ENCODE data around the gene OR6C6. TPM values are rescaled to one million over a fixed set of nuclear protein-coding genes. Genes with fewer than 3 reads are reported as not detected.

OR6C6 gene
- total RNA-seq, 1 experiment from 2014 or later = not detected

- no peak within 1 kb of the TSS for H3T11ph ChIP-seq (ENCODE audit: low read length)
- H3K79me1 ChIP-seq (ENCODE audit: insufficient read depth, low read depth, low read length, poor library complexity, severe bottlenecking) = no peaks in the 10 kb centered on the region
- TF ChIP-seq, protein P1, sequence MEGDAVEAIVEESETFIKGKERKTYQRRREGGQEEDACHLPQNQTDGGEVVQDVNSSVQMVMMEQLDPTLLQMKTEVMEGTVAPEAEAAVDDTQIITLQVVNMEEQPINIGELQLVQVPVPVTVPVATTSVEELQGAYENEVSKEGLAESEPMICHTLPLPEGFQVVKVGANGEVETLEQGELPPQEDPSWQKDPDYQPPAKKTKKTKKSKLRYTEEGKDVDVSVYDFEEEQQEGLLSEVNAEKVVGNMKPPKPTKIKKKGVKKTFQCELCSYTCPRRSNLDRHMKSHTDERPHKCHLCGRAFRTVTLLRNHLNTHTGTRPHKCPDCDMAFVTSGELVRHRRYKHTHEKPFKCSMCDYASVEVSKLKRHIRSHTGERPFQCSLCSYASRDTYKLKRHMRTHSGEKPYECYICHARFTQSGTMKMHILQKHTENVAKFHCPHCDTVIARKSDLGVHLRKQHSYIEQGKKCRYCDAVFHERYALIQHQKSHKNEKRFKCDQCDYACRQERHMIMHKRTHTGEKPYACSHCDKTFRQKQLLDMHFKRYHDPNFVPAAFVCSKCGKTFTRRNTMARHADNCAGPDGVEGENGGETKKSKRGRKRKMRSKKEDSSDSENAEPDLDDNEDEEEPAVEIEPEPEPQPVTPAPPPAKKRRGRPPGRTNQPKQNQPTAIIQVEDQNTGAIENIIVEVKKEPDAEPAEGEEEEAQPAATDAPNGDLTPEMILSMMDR (conservative IDR thresholded peaks at IDR 0.05) = no peak
- H3K4me1 ChIP-seq (ENCODE audit: insufficient read depth, low read length) = no peaks in the 10 kb centered on the region
- no peak within 1 kb of the TSS for H4K8ac ChIP-seq (replicated peaks; ENCODE audit: insufficient read length, low read depth, low read length)
- no peaks in the 10 kb centered on the region for H3K27me3 ChIP-seq (ENCODE audit: insufficient read depth, low read length)
- H3K9me3 ChIP-seq (ENCODE audit: control insufficient read depth, low read depth, low read length) = no peaks in the 10 kb centered on the region
- H3K9me3 Mint-ChIP-seq = peaks cover 0 to 4% of the 10 kb centered on the region in 2 experiments; a peak in 2 of 5 replicates
- peaks cover 0 to 4% (median 0%) of the 10 kb centered on the region in 3 experiments; a peak in 1 of 7 replicates for H3K36me3 Mint-ChIP-seq (ENCODE audit: insufficient read depth in 1 of 3, low read depth in 3 of 3)
- H3K27ac Mint-ChIP-seq = no peak within 1 kb of the TSS
- no peak within 1 kb of the TSS for H3K9ac ChIP-seq (ENCODE audit: extremely low read depth, insufficient read length, low read length)
- no peak within 1 kb of the TSS for H3K4me2 ChIP-seq (ENCODE audit: insufficient read depth, insufficient read length, low read length)
- H3K27ac ChIP-seq (ENCODE audit: insufficient read length, low read depth, low read length) = no peak within 1 kb of the TSS
- no peak within 1 kb of the TSS for H4K91ac ChIP-seq (ENCODE audit: insufficient read length, low read depth, low read length)
- H2AFZ ChIP-seq (ENCODE audit: low read length) = no peak within 1 kb of the TSS
- H3K56ac ChIP-seq (ENCODE audit: insufficient read length, low read depth, low read length) = no peak within 1 kb of the TSS
- H2BK12ac ChIP-seq (ENCODE audit: insufficient read length, low read depth, low read length) = no peak within 1 kb of the TSS
- H3K23me2 ChIP-seq (ENCODE audit: insufficient read length, low read depth, low read length, poor library complexity, severe bottlenecking) = no peaks in the 10 kb centered on the region
- WGBS (ENCODE audit: extremely low coverage, insufficient read length, low lambda C conversion rate) = no CpG with 5 or more reads among the region's 3 CpGs
- H3K27me3 Mint-ChIP-seq (ENCODE audit: low read depth) = no peaks in the 10 kb centered on the region
- no peak within 1 kb of the TSS for H3K14ac ChIP-seq (ENCODE audit: insufficient read depth, low read length)
- no peak within 1 kb of the TSS for H4K5ac ChIP-seq (ENCODE audit: insufficient read length, low read depth, low read length)
- H2AK5ac ChIP-seq (ENCODE audit: insufficient read length, low read length) = no peak within 1 kb of the TSS
- no peak for DNase-seq
- no peak within 1 kb of the TSS for H3K4me3 Mint-ChIP-seq
- no peaks in the 10 kb centered on the region for H3K4me1 Mint-ChIP-seq
- no peak within 1 kb of the TSS for H3K18ac ChIP-seq (ENCODE audit: insufficient read length, low read depth, low read length)
- no peak within 1 kb of the TSS for H3K4ac ChIP-seq (ENCODE audit: low read depth, low read length)
- no peaks in the 10 kb centered on the region for H4K20me1 ChIP-seq (ENCODE audit: control insufficient read depth, insufficient read depth, insufficient read length)
- H2BK20ac ChIP-seq (ENCODE audit: low read depth, low read length, poor library complexity, severe bottlenecking) = no peak within 1 kb of the TSS
- no peak within 1 kb of the TSS for H2BK120ac ChIP-seq (ENCODE audit: low read depth, low read length, poor library complexity, severe bottlenecking)
- no peak within 1 kb of the TSS for H2BK15ac ChIP-seq (ENCODE audit: low read depth, low read length)
- no peak within 1 kb of the TSS for H2BK5ac ChIP-seq (ENCODE audit: insufficient read length, low read length)
- no peak within 1 kb of the TSS for H3K23ac ChIP-seq (ENCODE audit: insufficient read length, low read depth, low read length)
- H3K79me2 ChIP-seq (ENCODE audit: insufficient read depth, low read length) = no peaks in the 10 kb centered on the region
Measured at GRCh38 chr12:55244309-55244708, 52.1 kb downstream of the OR6C6 start, which contains the start of gene OR6C74. Gene OR6C74, plus strand, starts transcription at chr12:55244609. Its CDS starts 2,679 bp downstream, at chr12:55247288.

Other genes starting within 250 kb of the OR6C6 start
- not detected in 2 replicates for gene OR9K2, start 170.2 kb downstream of the OR6C6 start, total RNA-seq (2021)
- not detected in 2 replicates for gene OR10A7, start 75.5 kb downstream of the OR6C6 start, total RNA-seq (2021)
- not detected in 2 replicates for gene OR6C74, start 52.0 kb downstream of the OR6C6 start, total RNA-seq (2021)
- not detected in 2 replicates for gene OR6C1, start 17.8 kb upstream of the OR6C6 start, total RNA-seq (2021)
- not detected in 2 replicates for gene OR6C3, start 34.2 kb upstream of the OR6C6 start, total RNA-seq (2021)
- gene OR6C75, start 66.4 kb upstream of the OR6C6 start, total RNA-seq (2021) = not detected in 2 replicates
- not detected in 2 replicates for gene OR6C65, start 104.0 kb upstream of the OR6C6 start, total RNA-seq (2021)
- not detected in 2 replicates for gene OR6C76, start 129.7 kb upstream of the OR6C6 start, total RNA-seq (2021)
- not detected in 2 replicates for gene OR6C2, start 147.5 kb upstream of the OR6C6 start, total RNA-seq (2021)
- gene OR6C70, start 173.6 kb upstream of the OR6C6 start, total RNA-seq (2021) = not detected in 2 replicates
- not detected in 2 replicates for gene OR6C68, start 195.8 kb upstream of the OR6C6 start, total RNA-seq (2021)